NT2/D1 (cell line): Measurements from ENCODE around the gene ZFAND2B.

Source experiments
- SUZ12 ChIP-seq: IDR thresholded peaks from 2 replicates; pipeline ENCODE4 v1.6.1; 2011; ENCODE audit not compliant: insufficient read length, insufficient read depth; ENCODE audit errors: extremely low read depth
- YY1 ChIP-seq: IDR thresholded peaks from 2 replicates; pipeline ENCODE4 v1.6.1; 2011; ENCODE audit not compliant: insufficient read length, insufficient read depth
- ZNF274 ChIP-seq: IDR thresholded peaks from 2 replicates; pipeline ENCODE4 v1.6.1; 2011; ENCODE audit warnings: mild to moderate bottlenecking, low read depth, low read length

GRCh38 chr2:219175486-219175885, 31.1 kb upstream of the ZFAND2B start:
- TF ChIP-seq ZNF274 (no peak), YY1 (no peak), SUZ12 (no peak)
